ENCODE data around the gene TMCO4.

Gene TMCO4

DNA sequence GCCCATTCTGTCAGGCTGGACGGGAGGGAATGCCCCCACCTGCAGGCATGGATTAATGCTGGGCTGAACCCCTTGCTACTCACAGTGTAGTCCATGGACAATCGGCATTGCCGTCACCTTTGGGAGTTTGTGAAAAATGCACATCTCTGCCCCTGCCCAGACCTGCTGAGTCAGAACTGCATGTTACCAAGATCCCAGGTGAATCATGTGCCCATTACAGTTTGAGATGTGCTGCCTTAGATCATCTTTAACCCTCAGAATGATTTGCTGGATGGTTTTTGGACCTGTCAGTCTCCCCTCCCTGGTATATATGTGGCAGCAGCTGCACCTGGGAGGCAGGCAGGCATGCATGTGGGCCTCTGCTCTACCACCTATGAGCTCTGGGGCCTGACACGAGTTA is 120.0 kb downstream of the TMCO4 start:
- Histone ChIP-seq H3K27me3 (ENCODE audit: insufficient read depth, low read length) (no peaks in the 10 kb centered on the region), H3K18ac (ENCODE audit: low read length) (no peak overlapping the region), H3K4ac (ENCODE audit: low read depth, low read length) (no peak overlapping the region), H3K79me1 (ENCODE audit: low read length) (no peaks in the 10 kb centered on the region), H2BK120ac (ENCODE audit: insufficient read depth, low read length, poor library complexity) (no peak overlapping the region), H2BK12ac (ENCODE audit: low read length) (no peak overlapping the region), H2AK5ac (ENCODE audit: low read length) (no peak overlapping the region), H3K36me3 (ENCODE audit: control insufficient read depth in 1 of 2, insufficient read depth in 2 of 2, low read length in 2 of 2) (no peaks in the 10 kb centered on the region), H2AFZ (ENCODE audit: insufficient read depth, low read length, poor library complexity) (no peak overlapping the region), H3K14ac (ENCODE audit: low read length) (no peak overlapping the region), H4K91ac (ENCODE audit: low read depth, low read length) (no peak overlapping the region), H3K4me3 (ENCODE audit: low read depth, low read length) (no peak overlapping the region), H3K4me1 (ENCODE audit: control insufficient read depth in 1 of 2, insufficient read depth in 2 of 2, low read length in 2 of 2) (no peaks in the 10 kb centered on the region), H3K79me2 (ENCODE audit: control insufficient read depth, insufficient read depth, low read length, poor library complexity) (no peaks in the 10 kb centered on the region), H3K23ac (ENCODE audit: low read length) (no peak overlapping the region), H4K12ac (ENCODE audit: low read depth, low read length) (no peak overlapping the region), H3K4me2 (ENCODE audit: low read length) (no peak overlapping the region), H3K9ac (ENCODE audit: low read length) (no peak overlapping the region), H2BK5ac (ENCODE audit: low read depth, low read length, poor library complexity) (no peak overlapping the region), H3K9me3 (ENCODE audit: insufficient read depth, low read depth, low read length) (peaks cover 1% of the 10 kb centered on the region), H4K8ac (ENCODE audit: low read depth, low read length) (no peak overlapping the region), H3K27ac (ENCODE audit: low read depth, low read length) (no peak overlapping the region)
- WGBS (ENCODE audit: extremely low coverage, insufficient coverage, insufficient read length), result no CpG with 5 or more reads among the region's 4 CpGs
- no peak for DNase-seq

DNA sequence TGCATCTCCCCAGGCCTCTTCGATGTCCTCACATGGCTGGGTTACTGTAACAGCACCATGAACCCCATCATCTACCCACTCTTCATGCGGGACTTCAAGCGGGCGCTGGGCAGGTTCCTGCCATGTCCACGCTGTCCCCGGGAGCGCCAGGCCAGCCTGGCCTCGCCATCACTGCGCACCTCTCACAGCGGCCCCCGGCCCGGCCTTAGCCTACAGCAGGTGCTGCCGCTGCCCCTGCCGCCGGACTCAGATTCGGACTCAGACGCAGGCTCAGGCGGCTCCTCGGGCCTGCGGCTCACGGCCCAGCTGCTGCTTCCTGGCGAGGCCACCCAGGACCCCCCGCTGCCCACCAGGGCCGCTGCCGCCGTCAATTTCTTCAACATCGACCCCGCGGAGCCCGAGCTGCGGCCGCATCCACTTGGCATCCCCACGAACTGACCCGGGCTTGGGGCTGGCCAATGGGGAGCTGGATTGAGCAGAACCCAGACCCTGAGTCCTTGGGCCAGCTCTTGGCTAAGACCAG is 120.7 kb downstream of the TMCO4 start:
- H2BK120ac ChIP-seq (ENCODE audit: insufficient read depth, low read length, poor library complexity), result no peak overlapping the region
- no peaks in the 10 kb centered on the region for H3K36me3 ChIP-seq (ENCODE audit: control insufficient read depth in 1 of 2, insufficient read depth in 2 of 2, low read length in 2 of 2)
- no peak overlapping the region for H2BK12ac ChIP-seq (ENCODE audit: low read length)
- H3K4me3 ChIP-seq (ENCODE audit: low read depth, low read length), result no peak overlapping the region
- H3K79me2 ChIP-seq (ENCODE audit: control insufficient read depth, insufficient read depth, low read length, poor library complexity), result no peaks in the 10 kb centered on the region
- no peaks in the 10 kb centered on the region for H3K9me3 ChIP-seq (ENCODE audit: insufficient read depth, low read depth, low read length)
- H3K27me3 ChIP-seq (ENCODE audit: insufficient read depth, low read length), result no peaks in the 10 kb centered on the region
- no peak overlapping the region for H3K18ac ChIP-seq (ENCODE audit: low read length)
- H3K4me2 ChIP-seq (ENCODE audit: low read length), result no peak overlapping the region
- no peak overlapping the region for H2AFZ ChIP-seq (ENCODE audit: insufficient read depth, low read length, poor library complexity)
- H2AK5ac ChIP-seq (ENCODE audit: low read length), result no peak overlapping the region
- no peaks in the 10 kb centered on the region for H3K79me1 ChIP-seq (ENCODE audit: low read length)
- H4K91ac ChIP-seq (ENCODE audit: low read depth, low read length), result no peak overlapping the region
- H3K9ac ChIP-seq (ENCODE audit: low read length), result no peak overlapping the region
- DNase-seq, result no peak
- no peak overlapping the region for H2BK5ac ChIP-seq (ENCODE audit: low read depth, low read length, poor library complexity)
- H4K12ac ChIP-seq (ENCODE audit: low read depth, low read length), result no peak overlapping the region
- no peaks in the 10 kb centered on the region for H3K4me1 ChIP-seq (ENCODE audit: control insufficient read depth in 1 of 2, insufficient read depth in 2 of 2, low read length in 2 of 2)
- H3K4ac ChIP-seq (ENCODE audit: low read depth, low read length), result no peak overlapping the region
- no CpG with 5 or more reads among the region's 34 CpGs for WGBS (ENCODE audit: extremely low coverage, insufficient coverage, insufficient read length)
- no peak overlapping the region for H4K8ac ChIP-seq (ENCODE audit: low read depth, low read length)
- no peak overlapping the region for H3K23ac ChIP-seq (ENCODE audit: low read length)
- no peak overlapping the region for H3K27ac ChIP-seq (ENCODE audit: low read depth, low read length)
- no peak overlapping the region for H3K14ac ChIP-seq (ENCODE audit: low read length)

DNA sequence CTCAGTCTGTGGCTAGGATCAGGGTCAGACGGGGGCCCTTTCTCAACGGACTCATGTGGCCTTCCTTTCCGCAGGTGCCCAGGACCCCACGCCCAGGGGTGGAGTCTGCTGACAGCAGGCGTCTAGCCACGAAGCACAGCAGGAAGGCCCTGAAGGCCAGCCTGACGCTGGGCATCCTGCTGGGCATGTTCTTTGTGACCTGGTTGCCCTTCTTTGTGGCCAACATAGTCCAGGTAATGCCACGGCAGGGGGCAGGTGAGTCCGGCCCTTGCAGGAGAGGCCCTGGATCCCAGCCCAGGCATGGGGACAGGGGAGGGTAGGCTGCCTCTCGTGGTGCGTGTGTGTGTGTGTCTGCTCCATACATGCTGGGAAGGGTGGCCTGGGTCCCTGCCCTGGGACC is 121.2 kb downstream of the TMCO4 start:
- Histone ChIP-seq H3K4ac (ENCODE audit: low read depth, low read length) (no peak overlapping the region), H3K4me2 (ENCODE audit: low read length) (no peak overlapping the region), H3K79me1 (ENCODE audit: low read length) (no peaks in the 10 kb centered on the region), H3K79me2 (ENCODE audit: control insufficient read depth, insufficient read depth, low read length, poor library complexity) (no peaks in the 10 kb centered on the region), H2BK5ac (ENCODE audit: low read depth, low read length, poor library complexity) (no peak overlapping the region), H4K91ac (ENCODE audit: low read depth, low read length) (no peak overlapping the region), H3K36me3 (ENCODE audit: control insufficient read depth in 1 of 2, insufficient read depth in 2 of 2, low read length in 2 of 2) (no peaks in the 10 kb centered on the region), H3K4me3 (ENCODE audit: low read depth, low read length) (no peak overlapping the region), H3K23ac (ENCODE audit: low read length) (no peak overlapping the region), H4K8ac (ENCODE audit: low read depth, low read length) (no peak overlapping the region), H3K27ac (ENCODE audit: low read depth, low read length) (no peak overlapping the region), H2BK120ac (ENCODE audit: insufficient read depth, low read length, poor library complexity) (no peak overlapping the region), H3K18ac (ENCODE audit: low read length) (no peak overlapping the region), H3K9me3 (ENCODE audit: insufficient read depth, low read depth, low read length) (no peaks in the 10 kb centered on the region), H3K4me1 (ENCODE audit: control insufficient read depth in 1 of 2, insufficient read depth in 2 of 2, low read length in 2 of 2) (no peaks in the 10 kb centered on the region), H4K12ac (ENCODE audit: low read depth, low read length) (no peak overlapping the region), H2AFZ (ENCODE audit: insufficient read depth, low read length, poor library complexity) (no peak overlapping the region), H2AK5ac (ENCODE audit: low read length) (no peak overlapping the region), H2BK12ac (ENCODE audit: low read length) (no peak overlapping the region), H3K27me3 (ENCODE audit: insufficient read depth, low read length) (no peaks in the 10 kb centered on the region), H3K14ac (ENCODE audit: low read length) (no peak overlapping the region), H3K9ac (ENCODE audit: low read length) (no peak overlapping the region)
- no peak for DNase-seq
- WGBS (ENCODE audit: extremely low coverage, insufficient coverage, insufficient read length), result no CpG with 5 or more reads among the region's 11 CpGs

DNA sequence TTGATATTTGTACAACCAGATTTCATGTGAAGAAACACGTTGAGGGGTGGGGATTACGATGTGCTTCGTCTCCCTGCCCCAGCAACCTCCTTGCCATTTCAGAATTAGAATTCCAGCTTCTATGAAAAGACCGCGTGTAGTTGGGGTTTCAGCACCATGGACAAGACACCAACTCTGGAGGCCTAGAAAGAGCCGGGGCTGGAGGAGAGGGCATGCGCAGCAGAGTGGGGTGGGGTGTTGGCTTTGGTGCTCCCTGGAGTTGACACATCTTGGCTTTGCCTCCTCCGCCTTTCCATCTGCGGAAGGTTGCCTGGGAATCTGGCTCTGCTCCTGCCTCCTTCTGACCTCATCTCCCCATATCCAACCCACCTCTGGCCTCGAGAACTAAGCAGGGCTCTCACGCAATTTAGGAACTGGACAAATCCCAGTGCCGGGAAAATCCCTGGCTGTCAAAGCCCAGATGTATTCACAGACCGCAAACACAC is 123.2 kb downstream of the TMCO4 start:
- H3K79me2 ChIP-seq (ENCODE audit: control insufficient read depth, insufficient read depth, low read length, poor library complexity), result no peaks in the 10 kb centered on the region
- no peak overlapping the region for H3K4me2 ChIP-seq (ENCODE audit: low read length)
- no peak overlapping the region for H4K8ac ChIP-seq (ENCODE audit: low read depth, low read length)
- no peak overlapping the region for H2BK120ac ChIP-seq (ENCODE audit: insufficient read depth, low read length, poor library complexity)
- no peak overlapping the region for H2AFZ ChIP-seq (ENCODE audit: insufficient read depth, low read length, poor library complexity)
- no peak overlapping the region for H3K14ac ChIP-seq (ENCODE audit: low read length)
- H2BK5ac ChIP-seq (ENCODE audit: low read depth, low read length, poor library complexity), result no peak overlapping the region
- no peaks in the 10 kb centered on the region for H3K4me1 ChIP-seq (ENCODE audit: control insufficient read depth in 1 of 2, insufficient read depth in 2 of 2, low read length in 2 of 2)
- no peak overlapping the region for H4K12ac ChIP-seq (ENCODE audit: low read depth, low read length)
- H3K27me3 ChIP-seq (ENCODE audit: insufficient read depth, low read length), result no peaks in the 10 kb centered on the region
- no peaks in the 10 kb centered on the region for H3K9me3 ChIP-seq (ENCODE audit: insufficient read depth, low read depth, low read length)
- H2BK12ac ChIP-seq (ENCODE audit: low read length), result no peak overlapping the region
- no peak overlapping the region for H2AK5ac ChIP-seq (ENCODE audit: low read length)
- H4K91ac ChIP-seq (ENCODE audit: low read depth, low read length), result no peak overlapping the region
- peak; percentile 27 to 59 for DNase-seq
- no CpG with 5 or more reads among the region's 13 CpGs for WGBS (ENCODE audit: extremely low coverage, insufficient coverage, insufficient read length)
- H3K36me3 ChIP-seq (ENCODE audit: control insufficient read depth in 1 of 2, insufficient read depth in 2 of 2, low read length in 2 of 2), result no peaks in the 10 kb centered on the region
- H3K18ac ChIP-seq (ENCODE audit: low read length), result no peak overlapping the region
- no peak overlapping the region for H3K27ac ChIP-seq (ENCODE audit: low read depth, low read length)
- no peak overlapping the region for H3K4me3 ChIP-seq (ENCODE audit: low read depth, low read length)
- no peaks in the 10 kb centered on the region for H3K79me1 ChIP-seq (ENCODE audit: low read length)
- H3K9ac ChIP-seq (ENCODE audit: low read length), result no peak overlapping the region
- no peak overlapping the region for H3K23ac ChIP-seq (ENCODE audit: low read length)
- no peak overlapping the region for H3K4ac ChIP-seq (ENCODE audit: low read depth, low read length)
